B cell (primary cell): ENCODE data around the gene ESPL1.

Experiments used
- EZH2 ChIP-seq: IDR thresholded peaks from 2 replicates; pipeline ENCODE4 v1.6.1; 2012; ENCODE audit warnings: borderline replicate concordance, low read depth, mild to moderate bottlenecking, moderate library complexity, low read length; ENCODE audit not compliant: insufficient read depth, poor library complexity, severe bottlenecking
- TF ChIP-seq, protein P1 (sequence below): fragments of 200-600 bp; IDR thresholded peaks from one replicate; pipeline ENCODE4 v1.8.0; 2022; ENCODE audit warnings: antibody characterized with exemption, mild to moderate bottlenecking

DNA sequence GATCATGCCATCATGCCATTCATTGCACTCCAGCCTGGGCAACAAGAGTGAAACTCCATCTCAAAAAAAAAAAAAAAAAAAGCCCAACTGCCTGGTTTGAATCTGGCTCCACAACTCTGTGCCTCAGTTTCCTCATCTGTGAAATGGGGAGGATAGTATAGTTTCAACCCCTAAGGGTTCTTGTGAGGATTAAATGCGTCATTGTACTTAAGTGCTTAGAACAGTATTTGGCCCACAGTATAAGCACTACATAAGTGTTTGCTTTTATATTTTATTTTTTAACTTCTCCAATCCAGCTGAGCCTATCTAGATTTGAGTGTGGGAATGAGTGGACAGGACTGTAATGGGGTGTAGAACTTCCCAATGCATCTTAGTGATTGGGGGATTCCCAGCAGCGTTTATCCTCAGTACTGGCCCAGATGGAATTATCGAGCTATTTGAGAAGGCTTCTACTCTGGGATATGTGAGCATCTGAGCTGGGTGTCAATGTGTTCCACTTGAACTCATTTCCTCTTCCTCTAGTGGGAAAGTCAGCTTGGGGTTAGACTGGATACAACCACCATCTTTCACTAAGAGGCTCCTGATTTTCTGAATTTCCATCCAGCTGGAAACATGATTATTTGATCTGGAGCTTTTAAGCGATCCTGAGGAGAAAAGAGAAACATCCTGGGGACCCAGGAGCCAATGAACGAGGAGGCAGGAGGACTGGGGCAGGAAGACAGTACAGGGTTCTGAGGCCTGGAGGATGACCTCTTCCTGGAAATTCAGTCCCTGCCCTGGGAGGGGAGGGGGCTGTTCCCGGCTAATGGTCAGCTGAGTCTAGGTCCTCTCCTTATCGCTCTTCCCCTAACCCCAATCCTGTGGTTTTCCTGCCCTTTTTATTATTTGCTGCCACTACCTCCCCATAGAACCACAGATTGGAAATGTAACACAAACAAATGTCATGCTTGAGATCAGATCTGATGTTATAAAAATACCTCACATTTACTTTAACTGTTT lies 9.3 kb upstream of the ESPL1 start:
- TF ChIP-seq, protein P1, sequence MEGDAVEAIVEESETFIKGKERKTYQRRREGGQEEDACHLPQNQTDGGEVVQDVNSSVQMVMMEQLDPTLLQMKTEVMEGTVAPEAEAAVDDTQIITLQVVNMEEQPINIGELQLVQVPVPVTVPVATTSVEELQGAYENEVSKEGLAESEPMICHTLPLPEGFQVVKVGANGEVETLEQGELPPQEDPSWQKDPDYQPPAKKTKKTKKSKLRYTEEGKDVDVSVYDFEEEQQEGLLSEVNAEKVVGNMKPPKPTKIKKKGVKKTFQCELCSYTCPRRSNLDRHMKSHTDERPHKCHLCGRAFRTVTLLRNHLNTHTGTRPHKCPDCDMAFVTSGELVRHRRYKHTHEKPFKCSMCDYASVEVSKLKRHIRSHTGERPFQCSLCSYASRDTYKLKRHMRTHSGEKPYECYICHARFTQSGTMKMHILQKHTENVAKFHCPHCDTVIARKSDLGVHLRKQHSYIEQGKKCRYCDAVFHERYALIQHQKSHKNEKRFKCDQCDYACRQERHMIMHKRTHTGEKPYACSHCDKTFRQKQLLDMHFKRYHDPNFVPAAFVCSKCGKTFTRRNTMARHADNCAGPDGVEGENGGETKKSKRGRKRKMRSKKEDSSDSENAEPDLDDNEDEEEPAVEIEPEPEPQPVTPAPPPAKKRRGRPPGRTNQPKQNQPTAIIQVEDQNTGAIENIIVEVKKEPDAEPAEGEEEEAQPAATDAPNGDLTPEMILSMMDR: no peak
- TF ChIP-seq EZH2: no peak
